GM21526 (cell line): ENCODE data around the gene FNDC3B.

Experiments used
- ATAC-seq: cut with Tn5 transposase; IDR thresholded peaks from one replicate; pipeline ENCODE4 v1.9.1; 2021; ENCODE audit warnings: moderate library complexity; ENCODE audit not compliant: unreplicated experiment, low FRiP score

The FNDC3B gene

GRCh38 chr3:172202797-172203196 lies 163.4 kb downstream of the FNDC3B start:
- ATAC-seq, result no peak

GRCh38 chr3:172203522-172204258 lies 164.3 kb downstream of the FNDC3B start:
- ATAC-seq, result no peak

GRCh38 chr3:172204716-172205115 lies 165.3 kb downstream of the FNDC3B start:
- no peak for ATAC-seq

GRCh38 chr3:172208586-172209332 lies 169.4 kb downstream of the FNDC3B start:
- no peak for ATAC-seq

GRCh38 chr3:172209333-172210321 lies 170.2 kb downstream of the FNDC3B start:
- ATAC-seq, result no peak

GRCh38 chr3:172210355-172210754 lies 171.0 kb downstream of the FNDC3B start:
- ATAC-seq, result no peak

- ATAC-seq, result no peak
These were observed 171.7 kb downstream of the FNDC3B start for GRCh38 chr3:172211123-172211522.

GRCh38 chr3:172213200-172213599 lies 173.8 kb downstream of the FNDC3B start:
- no peak for ATAC-seq

- no peak for ATAC-seq
These were observed 174.5 kb downstream of the FNDC3B start for GRCh38 chr3:172213904-172214303.

- no peak for ATAC-seq
These were observed 176.9 kb downstream of the FNDC3B start for GRCh38 chr3:172216267-172216666.

- no peak for ATAC-seq
These were observed 177.5 kb downstream of the FNDC3B start for GRCh38 chr3:172216911-172217310.

- ATAC-seq, result no peak
These were observed 178.5 kb downstream of the FNDC3B start for GRCh38 chr3:172217877-172218276.

GRCh38 chr3:172218350-172219323 lies 179.3 kb downstream of the FNDC3B start:
- ATAC-seq, result peak; percentile 70

- no peak for ATAC-seq
These were observed 180.4 kb downstream of the FNDC3B start for GRCh38 chr3:172219750-172220149.

GRCh38 chr3:172221547-172221946 lies 182.2 kb downstream of the FNDC3B start:
- ATAC-seq, result no peak

GRCh38 chr3:172222478-172223071 lies 183.2 kb downstream of the FNDC3B start:
- no peak for ATAC-seq

- ATAC-seq, result no peak
These were observed 184.5 kb downstream of the FNDC3B start for GRCh38 chr3:172223870-172224269.

GRCh38 chr3:172224560-172225214 lies 185.3 kb downstream of the FNDC3B start:
- ATAC-seq, result no peak

GRCh38 chr3:172225215-172225707 lies 185.9 kb downstream of the FNDC3B start:
- ATAC-seq, result no peak
